Measurements from ENCODE around the gene TNRC6C.

DNA sequence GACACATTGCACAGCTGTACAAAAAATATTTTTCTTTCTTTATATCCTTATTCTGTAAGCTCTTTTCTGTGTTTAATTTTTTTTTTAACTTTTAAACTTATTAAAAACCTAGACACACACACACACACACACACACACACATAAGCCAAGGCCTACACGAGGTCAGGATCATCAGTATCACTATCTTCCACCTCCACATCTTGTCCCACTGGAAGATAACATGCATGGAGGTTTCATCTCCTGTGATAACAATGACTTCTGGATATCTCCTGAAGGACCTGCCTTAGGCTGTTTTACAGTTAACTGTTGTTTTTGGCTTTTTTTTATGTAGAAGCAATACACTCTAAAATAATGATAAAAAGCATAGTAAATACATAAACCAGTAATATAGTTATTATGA lies 71.2 kb downstream of the TNRC6C start:
- no peak for TF ChIP-seq CTCF (IDR thresholded peaks at IDR 0.05)
- TF ChIP-seq POLR2A (IDR thresholded peaks at IDR 0.05): no peak
